Lower lobe of right lung (tissue), 2 donors: ENCODE measurements around the gene P2RX6. TPM values are rescaled to one million over a fixed set of nuclear protein-coding genes. Genes with fewer than 3 reads are reported as not detected.

Source experiments
- ATAC-seq, 2 donors: fragments of 200-7000 bp; cut with Tn5 transposase; one replicate each; pipeline ENCODE4 v1.9.1; 2020 to 2022; ENCODE audit warnings: mild to moderate bottlenecking in 2 of 2, moderate library complexity in 2 of 2
- DNase-seq: peaks from one replicate; pipeline ENCODE4 v3.0.0-alpha.2; 2020
- H3K27ac ChIP-seq: fragments of 200-600 bp; one replicate; pipeline ENCODE4 v1.8.0; 2022
- H3K27me3 ChIP-seq: fragments of 200-600 bp; one replicate; pipeline ENCODE4 v1.8.0; 2022; ENCODE audit warnings: low read depth
- H3K36me3 ChIP-seq: fragments of 200-600 bp; one replicate; pipeline ENCODE4 v1.8.0; 2022; ENCODE audit warnings: mild to moderate bottlenecking
- H3K4me1 ChIP-seq: fragments of 200-600 bp; one replicate; pipeline ENCODE4 v1.8.0; 2022
- H3K4me3 ChIP-seq: fragments of 200-600 bp; one replicate; pipeline ENCODE4 v1.8.0; 2022; ENCODE audit warnings: mild to moderate bottlenecking
- H3K9me3 ChIP-seq: fragments of 200-600 bp; one replicate; pipeline ENCODE4 v1.8.0; 2022
- intact Hi-C: fragments of 100-400 bp; cut with DNase I; formaldehyde crosslinking; loops from one replicate; pipeline ENCODE4 v1.11.0; 2022
- long read RNA-seq: library from polyadenylated mRNA; unstranded; transcript quantifications from one replicate; pipeline ENCODE4 v2.0.0, GENCODE V29; 2021
- total RNA-seq: library from RNA; stranded (reverse); fragmentation: NEBNext Ultra II Directional; extraction: Animal tissue kit (Norgen Biotek cat#: 25700); gene quantifications from one replicate; pipeline ENCODE4 v1.2.1, GENCODE V29; 2021
- TF ChIP-seq, protein P1 (sequence below): fragments of 200-600 bp; IDR thresholded peaks from one replicate; pipeline ENCODE4 v1.8.0; 2022; ENCODE audit warnings: antibody characterized with exemption, mild to moderate bottlenecking
- donor health status: DM: no; HTN: yes; CAD: no; lungs with severe emphysema.

The P2RX6 gene
- total RNA-seq, result 2.1 TPM
- long read RNA-seq, partial matches to known transcripts, result 3 of 5 reads
- long read RNA-seq, other reads (novel, unspliced or antisense), result 2 of 5 reads

DNA sequence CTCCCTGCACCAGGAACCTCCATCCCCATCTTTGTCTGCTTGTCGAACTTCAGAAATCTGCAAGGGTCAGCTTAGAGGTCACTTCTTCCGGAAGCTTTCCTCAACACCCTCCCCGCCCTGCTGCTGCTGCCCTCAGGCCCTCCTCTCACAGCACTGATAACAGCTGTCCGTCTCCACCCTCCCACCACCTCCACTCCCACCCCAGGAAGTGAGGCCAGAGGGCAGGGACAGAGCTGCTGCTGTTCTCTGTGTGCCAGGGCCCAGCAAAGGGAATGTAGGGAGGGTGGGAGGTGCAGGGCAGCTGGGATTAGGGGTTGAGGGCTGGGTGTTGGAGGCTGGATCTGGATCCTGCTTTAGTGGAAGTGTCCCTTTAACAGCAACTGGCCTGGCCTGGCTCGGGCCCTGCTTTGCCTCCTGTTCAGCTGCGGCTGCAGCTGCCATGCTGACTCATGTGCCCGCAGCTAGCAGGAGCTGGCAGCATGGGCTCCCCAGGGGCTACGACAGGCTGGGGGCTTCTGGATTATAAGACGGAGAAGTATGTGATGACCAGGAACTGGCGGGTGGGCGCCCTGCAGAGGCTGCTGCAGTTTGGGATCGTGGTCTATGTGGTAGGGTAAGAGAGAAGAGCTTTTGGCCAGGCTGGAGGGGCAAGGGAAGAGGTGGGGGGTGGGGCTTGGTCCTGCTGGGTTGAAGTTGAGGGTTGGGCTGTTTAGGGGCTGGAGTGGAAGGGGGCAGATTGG lies at the start of gene P2RX6:
P2RX6 (plus strand) TSS at position 440 of the 740 bp plus-strand sequence; CDS start at position 450, 10 bp downstream.
- Histone ChIP-seq H3K9me3 (no peaks in the 10 kb centered on the region), H3K4me3 (peak within 1 kb of the TSS; percentile 60), H3K27ac (peak within 1 kb of the TSS; percentile 77), H3K27me3 (no peaks in the 10 kb centered on the region), H3K36me3 (no peaks in the 10 kb centered on the region), H3K4me1 (peaks cover 18% of the 10 kb centered on the region)
- DNase-seq, result peak; percentile 53
- ATAC-seq, result peak; percentile 38 to 55
- TF ChIP-seq, protein P1, sequence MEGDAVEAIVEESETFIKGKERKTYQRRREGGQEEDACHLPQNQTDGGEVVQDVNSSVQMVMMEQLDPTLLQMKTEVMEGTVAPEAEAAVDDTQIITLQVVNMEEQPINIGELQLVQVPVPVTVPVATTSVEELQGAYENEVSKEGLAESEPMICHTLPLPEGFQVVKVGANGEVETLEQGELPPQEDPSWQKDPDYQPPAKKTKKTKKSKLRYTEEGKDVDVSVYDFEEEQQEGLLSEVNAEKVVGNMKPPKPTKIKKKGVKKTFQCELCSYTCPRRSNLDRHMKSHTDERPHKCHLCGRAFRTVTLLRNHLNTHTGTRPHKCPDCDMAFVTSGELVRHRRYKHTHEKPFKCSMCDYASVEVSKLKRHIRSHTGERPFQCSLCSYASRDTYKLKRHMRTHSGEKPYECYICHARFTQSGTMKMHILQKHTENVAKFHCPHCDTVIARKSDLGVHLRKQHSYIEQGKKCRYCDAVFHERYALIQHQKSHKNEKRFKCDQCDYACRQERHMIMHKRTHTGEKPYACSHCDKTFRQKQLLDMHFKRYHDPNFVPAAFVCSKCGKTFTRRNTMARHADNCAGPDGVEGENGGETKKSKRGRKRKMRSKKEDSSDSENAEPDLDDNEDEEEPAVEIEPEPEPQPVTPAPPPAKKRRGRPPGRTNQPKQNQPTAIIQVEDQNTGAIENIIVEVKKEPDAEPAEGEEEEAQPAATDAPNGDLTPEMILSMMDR, result no peak
- intact Hi-C loops, result no loop called here

GRCh38 chr22:20965888-20966855 lies 48.8 kb upstream of the P2RX6 start:
- ATAC-seq, result peak in 1 of 2 donors; percentile 4

DNA sequence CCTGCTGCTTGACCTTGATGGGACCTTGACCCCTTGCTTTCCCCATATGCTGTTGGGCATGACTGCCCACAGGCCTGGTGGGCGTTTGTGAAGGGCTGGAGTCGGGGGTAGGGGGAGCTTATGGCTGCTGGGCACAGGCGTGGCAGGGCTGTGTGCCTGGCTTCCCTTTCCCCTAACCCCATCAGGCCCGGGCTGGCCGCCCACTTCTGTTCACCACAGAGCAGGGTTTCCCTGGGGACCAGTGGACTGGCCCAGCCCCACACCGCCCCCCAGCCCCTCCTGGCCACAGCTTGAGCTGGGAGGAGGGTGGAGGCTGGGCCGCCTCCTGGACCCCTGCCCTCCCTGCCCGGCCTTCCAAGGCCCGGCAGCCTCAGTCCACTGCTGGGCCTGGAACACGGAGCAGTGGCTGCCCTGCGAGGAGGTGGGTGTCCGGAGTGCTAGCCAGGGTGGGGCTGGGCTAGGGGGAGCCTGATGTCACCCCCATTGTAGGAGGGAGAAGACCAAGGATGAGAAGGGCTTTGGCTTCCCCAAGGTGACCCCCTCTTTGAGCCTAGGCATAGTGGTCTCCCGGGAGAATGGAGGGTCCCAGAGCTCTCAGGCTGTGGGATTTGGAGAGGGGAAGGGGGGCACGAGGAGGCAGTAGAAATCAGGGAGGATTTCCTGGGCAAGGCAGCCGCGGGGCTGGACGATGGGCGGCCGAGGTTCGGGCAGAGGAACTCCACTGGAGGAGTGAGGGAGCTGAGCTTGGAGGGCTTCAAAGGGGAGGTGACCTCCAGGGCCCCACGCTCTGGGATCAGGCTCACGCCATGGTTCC lies 47.9 kb upstream of the P2RX6 start, which contains the start of gene AIFM3:
AIFM3 (plus strand) TSS at position 373 of the 814 bp plus-strand sequence. CDS start 690 bp downstream, outside the sequence.
- no peak within 1 kb of the TSS for H3K27ac ChIP-seq
- TF ChIP-seq, protein P1, result no peak
- H3K9me3 ChIP-seq, result no peaks in the 10 kb centered on the region
- H3K4me3 ChIP-seq, result no peak within 1 kb of the TSS
- DNase-seq (no peak), ATAC-seq (peak in 1 of 2 donors; percentile 16)
- H3K27me3 ChIP-seq, result peaks cover 22% of the 10 kb centered on the region
- no peaks in the 10 kb centered on the region for H3K36me3 ChIP-seq
- intact Hi-C loops, result no loop called here
- peaks cover 7% of the 10 kb centered on the region for H3K4me1 ChIP-seq

More at GRCh38 chr22:20965888-20966855, 48.8 kb upstream of the P2RX6 start:
- H3K36me3 ChIP-seq, result no peaks in the 10 kb centered on the region
- no peaks in the 10 kb centered on the region for H3K9me3 ChIP-seq
- peaks cover 7% of the 10 kb centered on the region for H3K4me1 ChIP-seq
- peaks cover 22% of the 10 kb centered on the region for H3K27me3 ChIP-seq
- intact Hi-C loops, result no loop called here
- no peak for DNase-seq
- TF ChIP-seq, protein P1, result no peak
- H3K27ac ChIP-seq, result no peak overlapping the region
- no peak overlapping the region for H3K4me3 ChIP-seq

GRCh38 chr22:20967697-20968211 lies 47.2 kb upstream of the P2RX6 start:
- ATAC-seq (no peak), DNase-seq (no peak)
- Histone ChIP-seq H3K4me3 (no peak overlapping the region), H3K9me3 (no peaks in the 10 kb centered on the region), H3K27me3 (peaks cover 22% of the 10 kb centered on the region), H3K36me3 (no peaks in the 10 kb centered on the region), H3K4me1 (peaks cover 7% of the 10 kb centered on the region), H3K27ac (no peak overlapping the region)
- TF ChIP-seq, protein P1, result no peak
- intact Hi-C loops, result no loop called here
